H1 (cell line): ENCODE data around the gene GMFB. TPM values are rescaled to one million over a fixed set of nuclear protein-coding genes. Genes with fewer than 3 reads are reported as not detected.

ENCODE experiments used
- SUZ12 ChIP-seq: fragments of 200-600 bp; sonication (generic); IDR thresholded peaks from 2 replicates; pipeline ENCODE4 v1.6.1; 2012; ENCODE audit warnings: mild to moderate bottlenecking, inconsistent platforms, low read length, moderate library complexity, mixed read lengths
- TBP ChIP-seq: IDR thresholded peaks from 2 replicates; pipeline ENCODE4 v1.6.1; 2011; ENCODE audit warnings: low read depth, low read length, improper control_type of control experiment
- polyA plus RNA-seq, 7 experiments: library from polyadenylated mRNA; depleted of rRNA in 3 of 7; stranded (reverse) in 5 of 7; unstranded in 2 of 7; fragments of >200 nt in 5 of 7; fragments of 200-250 nt in 2 of 7; gene quantifications; 1 replicate in 5 of 7; 2 replicates in 1 of 7; 4 replicates in 1 of 7; pipeline versions ENCODE4 v1.2.1 to v1.2.3, GENCODE V29; 2011 to 2013; ENCODE audit warnings: missing spikeins in 2 of 7, mixed read lengths in 2 of 7
- total RNA-seq: library from RNA; stranded (reverse); fragmentation: NEBNext Ultra II Directional; extraction: Animal tissue kit (Norgen Biotek cat#: 25700); gene quantifications from 2 replicates; pipeline ENCODE4 v1.2.1, GENCODE V29; 2021
- TF ChIP-seq, protein P1 (sequence below): IDR thresholded peaks from 2 replicates; pipeline ENCODE4 v1.6.1; 2011; ENCODE audit warnings: low read length, improper control_type of control experiment

GMFB gene
- total and polyA plus RNA-seq, 2 of the 8 experiments (the other 6 are each of a cell fraction or from before 2014, with no cell fraction given), result 17.9 to 77.3 TPM

DNA sequence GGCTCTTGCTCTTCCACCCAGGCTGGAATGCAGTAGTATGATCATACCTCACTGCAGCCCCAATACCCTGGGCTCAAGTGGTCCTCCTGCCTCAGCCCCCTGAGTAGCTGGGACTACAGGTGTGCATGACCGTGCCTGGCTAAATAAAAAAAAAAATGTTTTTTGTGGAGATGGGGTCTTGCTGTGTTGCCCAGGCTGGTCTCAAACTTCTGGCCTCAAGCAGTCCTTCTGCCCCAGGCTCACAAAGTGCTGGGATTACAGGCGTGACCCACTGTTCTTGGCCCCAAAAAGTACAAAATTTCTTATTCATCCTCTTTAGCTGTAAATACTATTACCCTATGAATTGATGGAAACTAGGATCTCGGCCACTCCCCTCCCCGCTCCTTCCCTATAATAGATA lies 35.6 kb upstream of the GMFB start (continued):
- TF ChIP-seq, protein P1, sequence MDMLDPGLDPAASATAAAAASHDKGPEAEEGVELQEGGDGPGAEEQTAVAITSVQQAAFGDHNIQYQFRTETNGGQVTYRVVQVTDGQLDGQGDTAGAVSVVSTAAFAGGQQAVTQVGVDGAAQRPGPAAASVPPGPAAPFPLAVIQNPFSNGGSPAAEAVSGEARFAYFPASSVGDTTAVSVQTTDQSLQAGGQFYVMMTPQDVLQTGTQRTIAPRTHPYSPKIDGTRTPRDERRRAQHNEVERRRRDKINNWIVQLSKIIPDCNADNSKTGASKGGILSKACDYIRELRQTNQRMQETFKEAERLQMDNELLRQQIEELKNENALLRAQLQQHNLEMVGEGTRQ, result no peak
- TF ChIP-seq SUZ12 (no peak), TBP (no peak)
- TF ChIP-seq, all 59 proteins: peak for 0
